Hepatocyte (in vitro differentiated cells): ENCODE results near the gene CACNB4. TPM values are rescaled to one million over a fixed set of nuclear protein-coding genes. Genes with fewer than 3 reads are reported as not detected.
"Not testable (repeated sequence)": the region's sequence is repeated elsewhere in the genome, so short reads cannot be mapped to it uniquely, and the experiment has no call there.

Experiments
- DNase-seq: peaks from one replicate; pipeline ENCODE4 v3.0.0-alpha.2; 2016; ENCODE audit warnings: low spot score
- H2AFZ ChIP-seq: fragments of 200-600 bp; sonication (generic); 2 replicates; pipeline ENCODE4 v1.6.0; 2016; ENCODE audit warnings: antibody characterized with exemption, mild to moderate bottlenecking
- H3K27ac ChIP-seq: fragments of 200-600 bp; sonication (generic); 2 replicates; pipeline ENCODE4 v1.5.1; 2016; ENCODE audit warnings: mild to moderate bottlenecking
- H3K27me3 ChIP-seq: fragments of 200-600 bp; sonication (generic); 2 replicates; pipeline ENCODE4 v1.6.1; 2016
- H3K36me3 ChIP-seq: fragments of 200-600 bp; sonication (generic); replicated peaks from 2 replicates; pipeline ENCODE4 v1.5.1; 2016; ENCODE audit warnings: low read depth; ENCODE audit not compliant: insufficient read depth
- H3K4me1 ChIP-seq: fragments of 200-600 bp; sonication (generic); 2 replicates; pipeline ENCODE4 v1.5.1; 2016; ENCODE audit warnings: mild to moderate bottlenecking, moderate library complexity; ENCODE audit not compliant: insufficient read depth
- H3K4me2 ChIP-seq: fragments of 200-600 bp; sonication (generic); 2 replicates; pipeline ENCODE4 v1.6.0; 2016
- H3K4me3 ChIP-seq: fragments of 200-600 bp; sonication (generic); 2 replicates; pipeline ENCODE4 v1.5.1; 2016; ENCODE audit warnings: mild to moderate bottlenecking
- H3K79me2 ChIP-seq: fragments of 200-600 bp; sonication (generic); 2 replicates; pipeline ENCODE4 v1.6.0; 2017; ENCODE audit warnings: mild to moderate bottlenecking
- H3K9me2 ChIP-seq: fragments of 200-600 bp; sonication (generic); replicated peaks from 2 replicates; pipeline ENCODE4 v1.6.0; 2017; ENCODE audit warnings: mild to moderate bottlenecking; ENCODE audit not compliant: insufficient read depth
- H3K9me3 ChIP-seq: fragments of 200-600 bp; sonication (generic); 2 replicates; pipeline ENCODE4 v1.5.1; 2016; ENCODE audit warnings: low read depth, mild to moderate bottlenecking
- H4K20me1 ChIP-seq: fragments of 200-600 bp; sonication (generic); 2 replicates; pipeline ENCODE4 v1.6.0; 2016; ENCODE audit warnings: mild to moderate bottlenecking; ENCODE audit not compliant: insufficient read depth, poor library complexity, severe bottlenecking
- EZH2 ChIP-seq: fragments of 200-600 bp; sonication (generic); IDR thresholded peaks from 2 replicates; pipeline ENCODE4 v1.6.1; 2016; ENCODE audit warnings: antibody characterized with exemption, mild to moderate bottlenecking, borderline replicate concordance
- EZH2phosphoT487 ChIP-seq: fragments of 200-600 bp; sonication (generic); IDR thresholded peaks from one replicate; pipeline ENCODE4 v1.6.1; 2018; ENCODE audit warnings: antibody characterized with exemption, mild to moderate bottlenecking, low read depth, moderate library complexity; ENCODE audit not compliant: unreplicated experiment, severe bottlenecking
- WGBS: methylation state at CpG from one replicate; pipeline ENCODE4 v1.1.6; 2016; ENCODE audit warnings: low lambda C conversion rate; ENCODE audit errors: missing lambda C conversion rate; 5-methylcytosine and 5-hydroxymethylcytosine counted together
- polyA plus RNA-seq: library from polyadenylated mRNA; unstranded; fragments of >200 nt; fragmentation: Nextera tagmentation; extraction: Ambion mirVana; gene quantifications from 2 replicates; pipeline ENCODE4 v1.2.1, GENCODE V29; 2016
- total RNA-seq: library from RNA; depleted of rRNA; stranded (reverse); fragments of >200 nt; gene quantifications from 2 replicates; pipeline ENCODE4 v1.2.3, GENCODE V29; 2014
- TF ChIP-seq, protein P1 (sequence below): fragments of 200-600 bp; sonication (generic); IDR thresholded peaks from 2 replicates; pipeline ENCODE4 v1.5.1; 2016; ENCODE audit warnings: antibody characterized with exemption, mild to moderate bottlenecking; ENCODE audit not compliant: poor library complexity

The CACNB4 gene
- total and polyA plus RNA-seq, 2 experiments from 2014 or later, result 0.85 to 4.0 TPM

DNA sequence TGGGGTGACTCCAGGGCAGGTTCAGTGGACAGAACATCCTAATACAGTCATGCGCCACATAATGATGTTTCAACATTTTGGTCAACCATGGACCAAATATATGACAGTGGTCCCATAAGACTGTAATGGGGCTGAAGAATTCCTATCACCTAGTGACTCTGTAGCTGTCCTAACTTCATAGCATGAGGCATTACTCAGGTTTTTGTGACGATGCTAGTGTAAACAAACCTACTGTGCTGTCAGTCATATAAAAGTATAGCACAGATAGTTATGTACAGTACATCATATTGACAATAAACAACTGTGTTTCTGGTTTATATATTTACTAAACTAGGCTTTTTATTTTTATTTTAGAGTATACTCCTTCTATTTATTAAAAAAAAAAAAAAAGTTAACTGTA is 87.1 kb downstream of the CACNB4 start:
- no peak for DNase-seq
- TF ChIP-seq EZH2phosphoT487, result no peak
- TF ChIP-seq EZH2, result no peak
- TF ChIP-seq, protein P1, sequence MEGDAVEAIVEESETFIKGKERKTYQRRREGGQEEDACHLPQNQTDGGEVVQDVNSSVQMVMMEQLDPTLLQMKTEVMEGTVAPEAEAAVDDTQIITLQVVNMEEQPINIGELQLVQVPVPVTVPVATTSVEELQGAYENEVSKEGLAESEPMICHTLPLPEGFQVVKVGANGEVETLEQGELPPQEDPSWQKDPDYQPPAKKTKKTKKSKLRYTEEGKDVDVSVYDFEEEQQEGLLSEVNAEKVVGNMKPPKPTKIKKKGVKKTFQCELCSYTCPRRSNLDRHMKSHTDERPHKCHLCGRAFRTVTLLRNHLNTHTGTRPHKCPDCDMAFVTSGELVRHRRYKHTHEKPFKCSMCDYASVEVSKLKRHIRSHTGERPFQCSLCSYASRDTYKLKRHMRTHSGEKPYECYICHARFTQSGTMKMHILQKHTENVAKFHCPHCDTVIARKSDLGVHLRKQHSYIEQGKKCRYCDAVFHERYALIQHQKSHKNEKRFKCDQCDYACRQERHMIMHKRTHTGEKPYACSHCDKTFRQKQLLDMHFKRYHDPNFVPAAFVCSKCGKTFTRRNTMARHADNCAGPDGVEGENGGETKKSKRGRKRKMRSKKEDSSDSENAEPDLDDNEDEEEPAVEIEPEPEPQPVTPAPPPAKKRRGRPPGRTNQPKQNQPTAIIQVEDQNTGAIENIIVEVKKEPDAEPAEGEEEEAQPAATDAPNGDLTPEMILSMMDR, result no peak

DNA sequence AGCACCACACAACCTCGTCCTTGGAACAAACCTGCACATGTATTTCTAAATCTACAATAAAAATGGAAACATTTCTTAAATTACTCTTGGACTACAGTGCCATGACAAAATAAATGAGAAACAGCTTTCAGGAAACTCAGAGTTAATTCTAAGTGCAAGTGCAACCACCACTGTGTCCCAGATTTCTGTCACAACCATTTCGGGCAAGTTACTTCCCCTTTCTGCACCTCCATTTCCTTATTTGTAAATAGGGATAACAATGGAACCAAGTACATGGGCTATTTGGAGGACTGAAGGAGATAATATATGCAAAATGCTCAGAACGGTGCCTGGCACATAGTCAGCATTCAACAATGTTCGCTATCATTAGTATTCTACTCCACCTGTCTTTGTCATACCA is 93.2 kb downstream of the CACNB4 start:
- DNase-seq, result no peak
- Histone ChIP-seq H3K36me3 (no peaks in the 10 kb centered on the region), H3K9me2 (no peaks in the 10 kb centered on the region), H3K27me3 (no peaks in the 10 kb centered on the region), H3K79me2 (no peaks in the 10 kb centered on the region), H2AFZ (no peak overlapping the region), H3K4me3 (no peak overlapping the region), H3K9me3 (no peaks in the 10 kb centered on the region), H4K20me1 (no peaks in the 10 kb centered on the region), H3K4me1 (no peaks in the 10 kb centered on the region), H3K27ac (no peak overlapping the region), H3K4me2 (no peak overlapping the region)
- TF ChIP-seq EZH2phosphoT487 (no peak), EZH2 (no peak)
- TF ChIP-seq, protein P1, result no peak
- WGBS, result 80% methylated on average over 4 of the region's 4 CpGs

More for the DNA sequence above, 87.1 kb downstream of the CACNB4 start:
- Histone ChIP-seq H4K20me1 (no peaks in the 10 kb centered on the region), H3K79me2 (no peaks in the 10 kb centered on the region), H2AFZ (no peak overlapping the region), H3K4me1 (no peaks in the 10 kb centered on the region), H3K27ac (no peak overlapping the region), H3K36me3 (no peaks in the 10 kb centered on the region), H3K4me3 (no peak overlapping the region), H3K4me2 (no peak overlapping the region), H3K27me3 (no peaks in the 10 kb centered on the region), H3K9me2 (no peaks in the 10 kb centered on the region), H3K9me3 (no peaks in the 10 kb centered on the region)
- 59% methylated on average over 2 of the region's 2 CpGs for whole genome bisulfite sequencing

DNA sequence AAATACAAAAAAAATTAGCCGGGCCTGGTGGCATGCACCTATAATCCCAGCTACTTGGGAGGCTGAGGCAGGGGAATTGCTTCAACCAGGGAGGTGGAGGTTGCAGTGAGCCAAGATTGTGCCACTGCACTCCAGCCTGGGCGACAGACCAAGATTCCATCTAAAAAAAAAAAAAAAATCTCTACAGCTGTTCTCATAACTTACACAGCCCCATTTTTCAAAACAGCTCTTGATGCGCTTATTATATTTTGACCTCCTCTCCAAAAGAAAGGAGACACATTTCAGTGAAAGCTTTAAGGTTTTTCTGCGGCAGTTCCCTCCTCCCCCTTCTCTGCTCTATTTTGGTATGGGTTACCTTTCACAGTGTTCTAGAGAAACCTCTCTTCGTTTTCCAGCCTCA is 95.6 kb downstream of the CACNB4 start:
- H4K20me1 ChIP-seq, H3K36me3 ChIP-seq, H3K9me3 ChIP-seq, H2AFZ ChIP-seq, H3K9me2 ChIP-seq, H3K27me3 ChIP-seq, H3K79me2 ChIP-seq, H3K27ac ChIP-seq, DNase-seq, H3K4me3 ChIP-seq, H3K4me2 ChIP-seq, H3K4me1 ChIP-seq: not testable (repeated sequence)
- 93% methylated on average over 5 of the region's 5 CpGs for WGBS

DNA sequence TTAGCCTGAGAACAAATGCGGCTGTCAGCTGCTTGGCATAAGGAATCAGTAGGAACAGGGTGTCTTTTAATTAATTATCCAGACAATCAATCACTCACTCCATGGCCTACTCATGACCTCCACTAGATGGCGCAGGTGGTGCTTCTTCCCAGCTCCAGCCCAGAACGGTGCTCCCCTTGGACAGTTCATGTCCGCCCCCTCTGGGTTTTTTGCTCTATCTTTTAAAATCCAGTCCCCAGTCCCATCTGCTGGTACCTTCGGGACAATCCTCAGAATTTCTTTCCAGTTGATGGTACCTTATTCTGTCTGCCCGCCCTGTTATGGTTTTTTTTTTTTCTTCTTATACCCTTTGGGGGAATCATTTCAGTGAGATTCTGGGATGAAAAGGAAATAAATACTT is 99.8 kb downstream of the CACNB4 start:
- DNase-seq, result peak; percentile 42
- no peaks in the 10 kb centered on the region for H3K9me3 ChIP-seq

More for the DNA sequence above, 99.8 kb downstream of the CACNB4 start:
- Histone ChIP-seq H3K27ac (no peak overlapping the region), H3K4me3 (no peak overlapping the region), H3K4me2 (no peak overlapping the region), H3K36me3 (no peaks in the 10 kb centered on the region), H2AFZ (no peak overlapping the region), H3K27me3 (no peaks in the 10 kb centered on the region), H4K20me1 (no peaks in the 10 kb centered on the region), H3K4me1 (no peaks in the 10 kb centered on the region), H3K79me2 (no peaks in the 10 kb centered on the region), H3K9me2 (no peaks in the 10 kb centered on the region)
- WGBS, result 58% methylated on average over 6 of the region's 6 CpGs
- TF ChIP-seq, protein P1, result peak; percentile 50
- no peak for TF ChIP-seq EZH2
- TF ChIP-seq EZH2phosphoT487, result no peak
